SK-N-SH treated with all-trans-retinoic acid at 6 μM for 48 hours (cell line): ENCODE measurements around the gene HEPN1.

Experiments
- ESRRG ChIP-seq: fragments of 250-450 bp; sonication (Bioruptor Pico); IDR thresholded peaks from 2 replicates; pipeline ENCODE4 v1.6.1; 2021; ENCODE audit warnings: mild to moderate bottlenecking
- GLIS3 ChIP-seq: fragments of 250-450 bp; sonication (Bioruptor Pico); IDR thresholded peaks from 2 replicates; pipeline ENCODE4 v1.5.0; 2020; ENCODE audit warnings: mild to moderate bottlenecking, moderate library complexity
- RARB ChIP-seq: fragments of 250-450 bp; sonication (Bioruptor Pico); IDR thresholded peaks from 2 replicates; pipeline ENCODE4 v1.8.0; 2021; ENCODE audit warnings: mild to moderate bottlenecking, moderate library complexity
- ZC3H10 ChIP-seq: fragments of 250-450 bp; sonication (Bioruptor Pico); IDR thresholded peaks from 2 replicates; pipeline ENCODE4 v1.5.1; 2021; ENCODE audit warnings: mild to moderate bottlenecking, moderate library complexity
- ZFP3 ChIP-seq: fragments of 250-450 bp; sonication (Bioruptor Pico); IDR thresholded peaks from 2 replicates; pipeline ENCODE4 v1.5.0; 2020; ENCODE audit warnings: mild to moderate bottlenecking, moderate library complexity
- ZNF70 ChIP-seq: fragments of 450-650 bp; formaldehyde crosslinking; IDR thresholded peaks from 2 replicates; pipeline ENCODE4 v1.5.0; 2020; ENCODE audit warnings: mild to moderate bottlenecking, moderate library complexity
- ZNF8 ChIP-seq: fragments of 450-650 bp; formaldehyde crosslinking; IDR thresholded peaks from 2 replicates; pipeline ENCODE4 v1.5.0; 2020; ENCODE audit warnings: mild to moderate bottlenecking, moderate library complexity
- TF ChIP-seq, protein P1 (sequence below): fragments of 250-450 bp; sonication (Bioruptor Pico); IDR thresholded peaks from 2 replicates; pipeline ENCODE4 v1.5.1; 2021; ENCODE audit warnings: mild to moderate bottlenecking, moderate library complexity

DNA sequence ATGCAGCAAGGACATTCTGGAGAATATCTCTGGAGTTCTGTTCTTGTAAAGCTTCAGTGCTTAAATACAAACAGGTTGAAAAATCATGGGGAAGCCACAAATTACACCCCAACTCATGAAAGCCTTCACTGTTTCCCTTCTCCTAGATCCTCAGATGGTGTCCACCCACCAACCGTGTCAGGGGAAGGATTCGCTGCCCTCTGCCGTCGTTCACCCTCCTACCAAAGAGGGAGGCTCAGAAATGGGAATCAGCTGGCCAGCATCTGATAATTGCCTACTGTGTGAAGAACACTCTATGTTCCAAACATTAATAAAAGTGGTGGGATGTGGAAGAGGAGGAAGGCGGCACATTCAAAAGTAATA is 24.2 kb downstream of the HEPN1 start:
- no peak for TF ChIP-seq ESRRG (CRISPR knock-in tag)
- TF ChIP-seq ZNF8 (CRISPR knock-in tag), result no peak
- TF ChIP-seq ZFP3, result no peak
- no peak for TF ChIP-seq RARB (CRISPR knock-in tag)
- no peak for TF ChIP-seq ZNF70 (CRISPR knock-in tag)
- TF ChIP-seq, protein P1, sequence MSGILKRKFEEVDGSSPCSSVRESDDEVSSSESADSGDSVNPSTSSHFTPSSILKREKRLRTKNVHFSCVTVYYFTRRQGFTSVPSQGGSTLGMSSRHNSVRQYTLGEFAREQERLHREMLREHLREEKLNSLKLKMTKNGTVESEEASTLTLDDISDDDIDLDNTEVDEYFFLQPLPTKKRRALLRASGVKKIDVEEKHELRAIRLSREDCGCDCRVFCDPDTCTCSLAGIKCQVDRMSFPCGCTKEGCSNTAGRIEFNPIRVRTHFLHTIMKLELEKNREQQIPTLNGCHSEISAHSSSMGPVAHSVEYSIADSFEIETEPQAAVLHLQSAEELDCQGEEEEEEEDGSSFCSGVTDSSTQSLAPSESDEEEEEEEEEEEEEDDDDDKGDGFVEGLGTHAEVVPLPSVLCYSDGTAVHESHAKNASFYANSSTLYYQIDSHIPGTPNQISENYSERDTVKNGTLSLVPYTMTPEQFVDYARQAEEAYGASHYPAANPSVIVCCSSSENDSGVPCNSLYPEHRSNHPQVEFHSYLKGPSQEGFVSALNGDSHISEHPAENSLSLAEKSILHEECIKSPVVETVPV (CRISPR knock-in tag), result no peak
- no peak for TF ChIP-seq ZC3H10 (CRISPR knock-in tag)
- TF ChIP-seq GLIS3, result no peak
